Dendritic cell treated with granulocyte-macrophage colony-stimulating factor and Interleukin-4, amounts not matched to agents 40 ng/mL and 50 ng/mL, for 4 days (primary cell): ENCODE results near the gene SPTY2D1.
"Not testable (repeated sequence)": the region's sequence is repeated elsewhere in the genome, so short reads cannot be mapped to it uniquely, and the experiment has no call there.

Experiments used
- H3K27ac Mint-ChIP-seq: one replicate; pipeline ENCODE4 v1.8.0; 2022; ENCODE audit warnings: mild to moderate bottlenecking, mixed read lengths
- H3K27me3 Mint-ChIP-seq: one replicate; pipeline ENCODE4 v1.8.0; 2022; ENCODE audit warnings: mild to moderate bottlenecking, mixed read lengths
- H3K36me3 Mint-ChIP-seq: one replicate; pipeline ENCODE4 v1.8.0; 2022; ENCODE audit warnings: low read depth, mixed read lengths
- H3K4me1 Mint-ChIP-seq: one replicate; pipeline ENCODE4 v1.8.0; 2022; ENCODE audit warnings: low read depth, mixed read lengths
- H3K4me3 Mint-ChIP-seq: one replicate; pipeline ENCODE4 v1.8.0; 2022; ENCODE audit warnings: mild to moderate bottlenecking, moderate library complexity, mixed read lengths
- H3K9me3 Mint-ChIP-seq: one replicate; pipeline ENCODE4 v1.8.0; 2022; ENCODE audit warnings: mixed read lengths
- intact Hi-C: fragments of 100-400 bp; cut with micrococcal nuclease; formaldehyde crosslinking; loops from one replicate; pipeline ENCODE4 v1.15.0; 2022

SPTY2D1 gene

DNA sequence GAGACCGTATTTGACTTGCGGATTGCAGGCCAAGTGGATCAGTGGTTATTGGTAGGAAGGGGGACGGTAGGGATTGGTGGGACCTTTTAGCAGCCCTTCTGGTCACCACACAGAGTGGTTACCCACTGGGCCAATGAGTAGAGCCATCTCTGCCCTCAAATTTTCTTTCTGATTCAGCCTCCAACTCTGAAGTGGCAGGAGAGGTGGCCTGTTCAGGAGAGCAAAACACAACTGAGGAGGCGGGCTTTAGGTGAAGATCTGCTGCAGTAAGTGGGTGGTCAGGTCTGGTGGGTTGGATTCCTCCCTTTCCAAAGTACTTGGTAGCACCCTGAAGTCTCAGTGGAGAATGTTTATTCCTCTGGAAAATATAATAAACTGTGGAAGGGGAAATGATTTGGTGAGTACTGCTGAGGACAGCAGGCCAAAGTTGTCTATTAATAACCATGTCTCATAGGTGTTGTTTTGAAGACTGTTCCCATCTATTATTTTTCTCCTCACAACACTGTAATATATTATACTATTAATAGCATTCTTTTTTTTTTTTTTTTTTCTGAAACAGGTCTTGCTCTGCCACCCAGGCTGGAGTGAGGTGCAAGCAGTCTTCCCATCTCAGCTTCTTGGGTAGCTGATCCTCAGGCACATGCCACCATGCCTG lies 33.1 kb downstream of the SPTY2D1 start:
- intact Hi-C loops = no loop called here
- H3K36me3 Mint-ChIP-seq = peaks cover 14% of the 10 kb centered on the region
- H3K27me3 Mint-ChIP-seq = no peaks in the 10 kb centered on the region
- H3K4me1 Mint-ChIP-seq = no peaks in the 10 kb centered on the region
- H3K27ac Mint-ChIP-seq = peak overlapping the region; percentile 55
- no peaks in the 10 kb centered on the region for H3K9me3 Mint-ChIP-seq
- H3K4me3 Mint-ChIP-seq = no peak overlapping the region

DNA sequence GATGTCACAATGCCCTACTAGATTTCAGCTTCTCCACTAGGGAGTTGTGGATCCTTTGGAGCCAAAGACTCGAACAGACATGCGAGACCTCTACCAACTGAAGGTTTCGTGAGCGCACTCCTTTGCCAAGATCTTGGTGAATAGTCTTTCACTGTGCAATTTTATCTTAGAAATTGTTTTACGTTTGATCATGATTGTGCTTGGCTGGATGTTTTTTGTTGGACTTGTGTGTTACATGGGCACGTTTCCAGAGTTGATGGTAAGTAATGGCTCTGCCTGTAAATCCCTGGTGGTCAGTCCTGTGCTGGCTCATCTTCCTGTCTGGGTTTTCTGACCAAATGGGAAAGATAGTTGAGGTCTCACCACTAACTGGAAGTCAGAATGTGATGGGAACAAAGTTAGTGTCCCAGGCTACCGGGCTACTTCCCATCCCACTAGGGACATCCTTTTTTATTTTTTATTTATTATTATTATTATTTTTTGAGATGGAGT lies 34.4 kb downstream of the SPTY2D1 start, which contains the start of gene MISFA:
Gene MISFA (plus strand): TSS at position 51 of the 492 bp plus-strand sequence. CDS start 140 bp downstream, at position 191.
- intact Hi-C loops = no loop called here
- Mint-ChIP-seq H3K9me3 (no peaks in the 10 kb centered on the region), H3K36me3 (peaks cover 17% of the 10 kb centered on the region), H3K27me3 (no peaks in the 10 kb centered on the region), H3K27ac (no peak within 1 kb of the TSS), H3K4me1 (no peaks in the 10 kb centered on the region), H3K4me3 (no peak within 1 kb of the TSS)

DNA sequence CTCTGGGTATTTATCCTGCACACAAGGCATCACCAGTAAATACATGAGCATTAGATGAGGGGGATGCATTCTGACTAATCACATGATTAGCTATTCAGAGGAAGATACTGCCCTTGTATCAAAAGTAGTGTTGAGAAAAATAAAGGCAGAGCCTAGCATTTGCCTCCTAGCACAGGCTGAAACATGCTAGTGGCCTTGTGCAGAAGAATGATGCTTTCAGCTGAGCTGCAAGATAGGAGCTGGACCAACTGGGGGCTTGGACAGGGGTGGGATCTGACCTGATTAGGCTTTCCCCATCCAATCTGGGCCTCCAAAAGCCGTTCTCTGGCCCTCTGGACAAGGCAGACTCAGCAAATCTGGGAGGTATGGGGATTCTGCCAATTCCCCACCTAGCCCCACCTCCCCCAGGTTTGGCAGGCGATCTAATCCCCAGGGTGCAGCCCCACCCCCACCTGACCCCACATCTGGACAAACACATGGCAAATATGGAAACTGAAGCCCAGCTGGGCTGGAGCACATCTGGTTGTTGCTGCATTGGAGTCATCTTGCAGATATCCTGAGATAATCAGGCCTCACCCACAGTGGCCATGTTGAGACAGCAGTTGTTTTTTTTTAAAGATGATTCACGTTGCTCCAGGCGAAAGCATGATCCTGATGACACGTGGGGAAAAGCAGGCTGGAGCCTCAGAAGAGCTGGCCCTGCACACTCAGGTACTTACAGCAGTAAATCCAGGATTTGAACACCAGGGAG lies 39.0 kb downstream of the SPTY2D1 start:
- no peaks in the 10 kb centered on the region for H3K27me3 Mint-ChIP-seq
- H3K36me3 Mint-ChIP-seq = peaks cover 12% of the 10 kb centered on the region
- H3K4me1 Mint-ChIP-seq = peaks cover 5% of the 10 kb centered on the region
- no peak overlapping the region for H3K4me3 Mint-ChIP-seq
- H3K27ac Mint-ChIP-seq = no peak overlapping the region
- H3K9me3 Mint-ChIP-seq = no peaks in the 10 kb centered on the region
- intact Hi-C loops = no loop called here

DNA sequence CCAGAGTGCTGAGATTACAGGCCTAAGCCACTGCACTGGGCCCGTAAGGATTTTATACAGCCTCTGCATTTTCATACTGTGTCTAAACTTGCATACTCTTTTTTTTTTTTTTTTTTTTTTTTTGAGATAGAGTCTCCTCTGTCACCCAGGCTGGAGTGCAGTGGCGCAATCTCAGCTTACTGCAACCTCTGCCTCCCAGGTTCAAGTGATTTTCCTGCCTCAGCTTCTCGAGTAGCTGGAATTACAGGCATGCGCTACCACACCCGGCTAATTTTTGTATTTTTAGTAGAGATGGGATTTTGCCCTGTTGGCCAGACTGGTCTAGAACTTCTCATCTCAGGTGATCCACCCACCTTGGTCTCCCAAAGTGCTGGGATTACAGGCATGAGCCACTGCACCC lies 40.1 kb downstream of the SPTY2D1 start:
- H3K27me3 Mint-ChIP-seq, intact Hi-C loops, H3K4me1 Mint-ChIP-seq, H3K27ac Mint-ChIP-seq, H3K4me3 Mint-ChIP-seq, H3K9me3 Mint-ChIP-seq: not testable (repeated sequence)
- peaks cover 12% of the 10 kb centered on the region for H3K36me3 Mint-ChIP-seq

DNA sequence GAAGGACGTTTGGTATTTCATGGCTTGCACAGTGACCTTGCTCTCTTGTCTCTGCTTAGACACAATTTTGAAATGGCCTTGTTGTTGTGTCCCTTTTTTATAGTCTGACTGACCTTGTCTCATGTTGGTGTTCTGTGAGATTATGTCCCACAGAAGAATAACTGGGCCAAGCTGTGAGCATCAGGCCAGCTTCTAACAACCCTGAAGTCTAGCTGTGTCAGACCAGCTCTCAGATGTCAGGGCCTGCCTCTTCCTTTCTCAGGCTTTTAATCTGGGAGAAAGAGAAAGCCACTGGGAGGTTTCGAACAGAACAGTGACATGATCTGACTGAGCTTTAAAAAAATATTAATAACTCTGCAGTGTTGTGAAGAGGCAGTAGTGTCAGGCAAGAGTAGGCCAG lies 43.6 kb downstream of the SPTY2D1 start:
- intact Hi-C loops = no loop called here
- Mint-ChIP-seq H3K9me3 (no peaks in the 10 kb centered on the region), H3K27ac (no peak overlapping the region)

DNA sequence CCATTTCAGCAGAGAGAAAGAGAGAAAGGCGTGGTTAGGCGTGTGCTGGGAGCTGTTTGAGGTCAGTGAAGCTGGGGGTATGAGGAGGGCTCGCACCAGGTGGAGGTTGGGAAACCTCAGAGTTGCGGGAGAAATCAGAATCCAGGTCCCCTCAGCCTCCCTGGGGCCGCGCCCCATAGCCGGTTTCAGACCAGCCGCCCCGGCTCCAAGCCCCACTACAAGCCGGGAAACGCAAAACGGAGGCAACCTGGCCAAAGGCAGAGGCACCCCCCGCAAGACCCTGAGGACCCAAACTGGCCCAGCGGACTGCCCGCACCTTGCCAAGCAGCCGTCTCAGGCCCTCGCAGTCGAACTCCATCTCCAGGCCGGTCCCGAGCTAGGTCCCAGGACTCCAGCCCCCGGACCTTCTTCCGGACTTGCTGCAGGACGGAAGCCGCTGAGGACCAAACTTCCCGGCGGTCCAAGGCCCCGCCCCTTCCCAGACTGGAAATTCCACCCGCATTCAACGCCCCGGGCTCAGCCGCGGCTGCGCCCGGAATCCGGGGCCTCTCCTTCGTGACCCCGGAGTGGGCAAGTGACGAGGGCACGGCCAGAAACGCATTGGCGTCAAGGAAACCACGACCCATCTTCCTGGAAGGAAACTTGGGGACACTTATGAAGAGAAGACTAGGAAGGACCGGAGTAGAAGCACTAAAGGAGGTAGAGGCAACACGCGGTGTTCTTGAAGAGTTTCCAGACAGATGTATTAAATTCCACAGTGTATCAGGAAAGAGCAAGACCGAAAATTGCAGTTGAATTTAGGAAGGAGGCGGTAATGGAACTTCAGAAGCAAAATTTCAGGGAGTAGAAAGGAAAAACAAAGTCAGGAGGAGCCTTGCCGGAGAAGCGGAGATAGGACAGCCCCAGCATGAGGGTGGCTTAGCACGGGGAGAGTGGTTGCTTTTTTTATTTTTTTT lies 45.6 kb downstream of the SPTY2D1 start, which contains the start of gene UEVLD:
Gene UEVLD (minus strand): TSS at position 438 of the 956 bp plus-strand sequence. CDS start 80 bp downstream, at position 358.
- intact Hi-C loops = loop anchor here (1.0 to 5.0 kb wide), 4 partner anchors 46 to 144 kb away; partner anchors contain the start of gene SPTY2D1
- Mint-ChIP-seq H3K4me3 (no peak within 1 kb of the TSS), H3K4me1 (peaks cover 5% of the 10 kb centered on the region), H3K27ac (no peak within 1 kb of the TSS), H3K27me3 (no peaks in the 10 kb centered on the region), H3K36me3 (no peaks in the 10 kb centered on the region), H3K9me3 (no peaks in the 10 kb centered on the region)

More for the DNA sequence above, 43.6 kb downstream of the SPTY2D1 start:
- no peak overlapping the region for H3K4me3 Mint-ChIP-seq
- no peaks in the 10 kb centered on the region for H3K27me3 Mint-ChIP-seq
- H3K36me3 Mint-ChIP-seq = peaks cover 4% of the 10 kb centered on the region
- peaks cover 5% of the 10 kb centered on the region for H3K4me1 Mint-ChIP-seq

DNA sequence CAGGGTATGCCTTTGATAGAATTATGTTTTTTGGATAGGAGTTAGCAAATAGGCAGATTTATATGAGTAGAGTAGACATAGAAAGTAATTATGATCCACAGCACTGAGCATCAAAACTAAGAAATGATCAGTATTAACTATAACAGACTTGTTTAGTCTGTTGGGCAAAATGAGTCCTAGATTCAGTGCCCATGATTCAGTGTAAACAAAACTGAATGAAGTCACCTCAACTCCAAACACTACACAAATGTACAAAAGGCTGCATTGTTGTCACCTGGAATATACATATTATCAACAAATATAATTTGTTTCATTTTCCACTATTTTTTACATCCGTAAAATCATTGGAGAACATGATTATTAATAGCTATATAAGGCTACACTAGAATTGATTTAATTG lies 52.3 kb downstream of the SPTY2D1 start:
- Mint-ChIP-seq H3K4me1 (no peaks in the 10 kb centered on the region), H3K27me3 (no peaks in the 10 kb centered on the region), H3K36me3 (peaks cover 35% of the 10 kb centered on the region), H3K4me3 (no peak overlapping the region), H3K27ac (no peak overlapping the region), H3K9me3 (no peaks in the 10 kb centered on the region)
- intact Hi-C loops = no loop called here

DNA sequence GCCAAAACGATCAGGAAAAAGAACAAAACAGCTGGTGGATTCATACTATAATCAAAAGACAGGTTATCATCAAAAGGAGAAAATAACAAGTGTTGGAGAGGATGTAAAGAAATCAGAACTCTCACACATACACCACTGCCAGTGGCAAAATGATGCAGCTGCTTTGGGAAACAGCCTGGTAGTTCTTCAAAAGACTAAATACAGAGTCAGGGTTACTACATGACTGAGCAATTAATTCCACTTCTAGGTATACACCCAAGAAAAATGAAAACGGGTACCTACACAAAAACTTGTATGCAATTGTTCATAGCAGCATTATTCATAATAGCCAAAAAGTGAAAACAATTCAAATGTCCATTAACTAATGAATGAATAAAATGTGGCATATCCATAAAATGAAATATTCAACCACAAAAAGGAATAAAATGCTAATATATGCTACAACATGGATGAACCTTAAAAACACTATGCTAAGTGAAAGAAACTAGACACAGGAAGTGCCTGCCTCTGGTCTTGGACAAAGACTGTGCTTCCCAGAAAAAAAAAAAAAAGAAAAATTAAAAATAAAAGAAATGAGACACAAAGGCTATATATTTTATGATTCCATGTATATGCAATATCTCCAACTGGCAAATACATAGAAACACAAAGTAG lies 53.9 kb downstream of the SPTY2D1 start:
- Mint-ChIP-seq H3K4me3 (no peak overlapping the region), H3K4me1 (no peaks in the 10 kb centered on the region), H3K27me3 (no peaks in the 10 kb centered on the region), H3K27ac (no peak overlapping the region), H3K36me3 (peaks cover 51% of the 10 kb centered on the region), H3K9me3 (no peaks in the 10 kb centered on the region)
- intact Hi-C loops = no loop called here

DNA sequence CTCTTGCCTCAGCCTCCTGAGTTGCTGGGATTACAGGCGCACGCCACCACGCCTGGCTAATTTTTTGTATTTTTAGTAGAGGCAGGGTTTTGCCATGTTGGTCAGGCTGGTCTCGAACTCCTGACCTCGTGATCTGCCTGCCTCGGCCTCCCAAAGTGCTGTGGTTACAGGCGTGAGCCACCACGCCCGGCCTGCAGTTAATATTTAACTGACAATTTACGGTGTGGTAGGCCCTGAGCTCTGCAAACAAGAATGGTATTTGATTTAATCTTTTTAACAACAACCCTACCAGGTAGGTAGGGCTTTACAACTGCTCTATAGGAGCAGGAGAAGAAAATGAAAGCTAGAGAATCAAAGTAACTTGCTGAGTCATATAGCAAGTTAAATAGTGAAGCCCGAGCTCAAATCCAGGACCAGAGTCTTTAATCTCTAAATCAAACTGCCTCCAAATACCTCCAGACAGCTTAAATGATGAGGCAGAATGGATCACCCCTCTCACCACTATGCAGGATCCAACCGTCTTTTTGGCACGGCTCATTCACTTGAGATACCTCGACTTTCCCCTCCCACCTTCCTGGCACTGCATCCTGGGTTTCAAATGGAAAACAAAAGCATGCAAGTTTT lies 55.1 kb downstream of the SPTY2D1 start:
- no peak overlapping the region for H3K4me3 Mint-ChIP-seq
- intact Hi-C loops = no loop called here

DNA sequence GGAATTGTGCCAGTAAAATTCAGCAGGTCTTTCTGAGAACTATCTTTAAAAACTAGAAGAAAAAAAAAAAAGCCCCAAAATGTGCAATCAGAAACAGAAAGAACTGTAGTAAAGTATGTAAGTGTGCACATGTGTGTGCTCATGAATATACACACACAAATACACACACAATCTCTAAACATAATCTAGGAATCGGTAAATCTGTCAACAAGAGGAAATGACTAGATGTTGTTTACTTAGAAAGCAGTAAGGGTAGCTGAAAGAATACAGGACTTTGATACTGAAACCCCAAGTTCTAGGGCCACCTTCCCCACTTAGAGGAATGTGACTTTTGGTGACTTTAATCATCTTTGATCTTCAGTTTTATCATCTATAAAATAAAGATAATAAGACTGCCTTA lies 58.8 kb downstream of the SPTY2D1 start:
- intact Hi-C loops = no loop called here
- H3K27me3 Mint-ChIP-seq = no peaks in the 10 kb centered on the region
- peaks cover 94% of the 10 kb centered on the region for H3K36me3 Mint-ChIP-seq
- no peak overlapping the region for H3K4me3 Mint-ChIP-seq
- no peak overlapping the region for H3K27ac Mint-ChIP-seq
- no peaks in the 10 kb centered on the region for H3K9me3 Mint-ChIP-seq
- no peaks in the 10 kb centered on the region for H3K4me1 Mint-ChIP-seq

More for the DNA sequence above, 55.1 kb downstream of the SPTY2D1 start:
- Mint-ChIP-seq H3K27me3 (no peaks in the 10 kb centered on the region), H3K27ac (no peak overlapping the region), H3K36me3 (peaks cover 62% of the 10 kb centered on the region), H3K9me3 (no peaks in the 10 kb centered on the region), H3K4me1 (no peaks in the 10 kb centered on the region)

DNA sequence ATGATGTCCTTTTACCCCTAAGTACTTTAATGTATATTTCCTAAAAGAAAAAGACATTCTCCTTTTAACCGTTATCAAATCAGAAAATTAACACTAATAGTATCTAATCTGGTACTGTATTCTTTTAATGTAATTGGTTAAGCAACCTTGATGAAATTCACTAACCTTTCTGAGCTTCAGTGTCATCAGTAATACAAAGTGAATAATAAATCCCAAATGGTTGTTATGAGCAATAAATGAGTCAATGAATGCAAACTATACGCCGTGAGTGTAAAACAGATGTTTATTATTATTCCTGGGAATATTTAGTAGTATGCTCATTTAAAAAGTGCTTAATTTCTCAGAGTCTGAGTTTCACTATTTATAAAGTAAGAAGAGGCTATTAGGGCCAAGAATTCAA lies 67.1 kb downstream of the SPTY2D1 start:
- H3K4me1 Mint-ChIP-seq = no peaks in the 10 kb centered on the region
- no peak overlapping the region for H3K27ac Mint-ChIP-seq
- no peaks in the 10 kb centered on the region for H3K9me3 Mint-ChIP-seq
- peaks cover 88% of the 10 kb centered on the region for H3K36me3 Mint-ChIP-seq
- H3K4me3 Mint-ChIP-seq = no peak overlapping the region
- intact Hi-C loops = no loop called here
- H3K27me3 Mint-ChIP-seq = no peaks in the 10 kb centered on the region

DNA sequence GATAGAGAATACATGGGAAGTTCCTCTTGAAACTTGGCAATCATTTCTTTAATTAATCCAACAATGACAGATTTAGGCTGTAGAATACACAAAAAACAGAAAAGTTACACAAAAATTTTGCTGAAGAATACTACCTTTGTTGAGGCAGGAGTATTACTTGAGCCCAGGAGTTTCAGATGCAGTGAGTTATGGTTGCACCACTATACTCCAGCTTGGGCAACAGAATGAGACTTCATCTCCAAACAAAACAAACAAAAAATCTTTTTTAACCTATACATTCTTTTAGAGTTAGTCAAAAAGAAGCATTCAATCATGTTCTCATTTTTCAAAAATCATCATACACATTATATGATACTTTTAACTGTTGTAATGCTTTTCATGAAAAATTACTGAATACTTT lies 67.7 kb downstream of the SPTY2D1 start:
- no peak overlapping the region for H3K4me3 Mint-ChIP-seq
- intact Hi-C loops = no loop called here
- H3K4me1 Mint-ChIP-seq = no peaks in the 10 kb centered on the region
- H3K27ac Mint-ChIP-seq = no peak overlapping the region
- no peaks in the 10 kb centered on the region for H3K9me3 Mint-ChIP-seq
- H3K27me3 Mint-ChIP-seq = no peaks in the 10 kb centered on the region
- H3K36me3 Mint-ChIP-seq = peaks cover 88% of the 10 kb centered on the region

DNA sequence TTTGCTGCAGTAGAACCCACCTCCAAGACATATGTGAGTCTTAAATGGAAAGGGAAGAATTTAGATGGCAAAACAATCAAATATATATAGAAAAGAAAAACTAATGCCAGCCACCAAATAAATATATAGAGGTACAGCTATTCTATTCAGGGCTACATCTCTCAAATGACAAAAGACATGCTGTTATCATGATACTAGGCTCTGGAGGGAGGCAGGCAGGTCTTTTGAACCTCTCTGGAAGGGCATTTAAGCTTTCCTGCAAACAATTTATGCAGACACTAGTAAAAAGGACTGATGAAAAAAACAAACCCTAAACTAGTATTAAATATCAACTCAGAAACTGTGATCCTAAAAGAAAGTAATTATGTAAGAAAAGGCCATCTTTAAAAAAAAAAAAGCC lies 70.0 kb downstream of the SPTY2D1 start:
- Mint-ChIP-seq H3K27me3 (no peaks in the 10 kb centered on the region), H3K27ac (no peak overlapping the region), H3K4me3 (no peak overlapping the region), H3K9me3 (no peaks in the 10 kb centered on the region), H3K36me3 (peaks cover 90% of the 10 kb centered on the region), H3K4me1 (no peaks in the 10 kb centered on the region)
- intact Hi-C loops = no loop called here
